ENCODE data around the gene C8B.

Gene C8B

GRCh38 chr1:56927171-56927570 lies 38.6 kb downstream of the C8B start:
- no peak for DNase-seq

GRCh38 chr1:56925193-56925592 lies 40.6 kb downstream of the C8B start:
- no peak for DNase-seq

- DNase-seq: no peak
Observed at GRCh38 chr1:56924116-56924515, 41.7 kb downstream of the C8B start.

- no peak for DNase-seq
Observed at GRCh38 chr1:56923201-56923600, 42.6 kb downstream of the C8B start.

GRCh38 chr1:56922507-56922906 lies 43.3 kb downstream of the C8B start:
- no peak for DNase-seq

GRCh38 chr1:56922070-56922469 lies 43.7 kb downstream of the C8B start:
- no peak for DNase-seq

GRCh38 chr1:56921479-56921878 lies 44.3 kb downstream of the C8B start:
- no peak for DNase-seq

GRCh38 chr1:56920591-56921001 lies 45.2 kb downstream of the C8B start:
- no peak for DNase-seq

GRCh38 chr1:56917356-56917755 lies 48.5 kb downstream of the C8B start:
- no peak for DNase-seq

- DNase-seq: no peak
Observed at GRCh38 chr1:56916630-56917029, 49.2 kb downstream of the C8B start.

GRCh38 chr1:56915960-56916359 lies 49.9 kb downstream of the C8B start:
- DNase-seq: no peak

GRCh38 chr1:56912325-56912724 lies 53.5 kb downstream of the C8B start:
- no peak for DNase-seq

- no peak for DNase-seq
Observed at GRCh38 chr1:56911098-56911938, 54.5 kb downstream of the C8B start.

GRCh38 chr1:56910441-56910985 lies 55.3 kb downstream of the C8B start:
- no peak for DNase-seq

- DNase-seq: no peak
Observed at GRCh38 chr1:56908619-56909221, 57.1 kb downstream of the C8B start.

- DNase-seq: no peak
Observed at GRCh38 chr1:56905667-56906066, 60.1 kb downstream of the C8B start.

GRCh38 chr1:56904663-56905397 lies 61.0 kb downstream of the C8B start:
- DNase-seq: no peak

- DNase-seq: no peak
Observed at GRCh38 chr1:56903778-56904177, 62.0 kb downstream of the C8B start.

GRCh38 chr1:56901716-56902115 lies 64.1 kb downstream of the C8B start:
- no peak for DNase-seq

GRCh38 chr1:56898879-56899278 lies 66.9 kb downstream of the C8B start:
- DNase-seq: no peak

- DNase-seq: no peak
Observed at GRCh38 chr1:56898005-56898373, 67.8 kb downstream of the C8B start.

- DNase-seq: no peak
Observed at GRCh38 chr1:56897150-56898004, 68.4 kb downstream of the C8B start.

- no peak for DNase-seq
Observed at GRCh38 chr1:56894014-56894413, 71.8 kb downstream of the C8B start.
